PC-3 (cell line): ENCODE data around the gene LSMEM2.

ENCODE experiments used
- CTCF ChIP-seq: fragments of 300-600 bp; sonication (generic); conservative IDR thresholded peaks from 2 replicates; pipeline ENCODE4 v1.5.1; 2017; ENCODE audit warnings: antibody characterized with exemption, low read depth, mild to moderate bottlenecking, low read length
- EZH2phosphoT487 ChIP-seq: fragments of 300-600 bp; sonication (generic); IDR thresholded peaks from 2 replicates; pipeline ENCODE4 v1.6.1; 2018; ENCODE audit warnings: mild to moderate bottlenecking, antibody characterized with exemption, low read length, borderline replicate concordance

GRCh38 chr3:50259432-50260026 lies 19.4 kb upstream of the LSMEM2 start:
- TF ChIP-seq EZH2phosphoT487 (no peak), CTCF (no peak)
